ENCODE results near the gene C5orf46. TPM values are rescaled to one million over a fixed set of nuclear protein-coding genes. Genes with fewer than 3 reads are reported as not detected.
"Not testable (repeated sequence)": the region's sequence is repeated elsewhere in the genome, so short reads cannot be mapped to it uniquely, and the experiment has no call there.

C5orf46 gene
- 2.4 TPM for total RNA-seq
- long read RNA-seq: 0 reads

- DNase-seq (ENCODE audit: missing footprints): no peak
- intact Hi-C loops (cut with DNase I): no loop called here
- peak; percentile 26 for ATAC-seq
Observed at GRCh38 chr5:147906326-147907095, at the start of gene C5orf46. Gene C5orf46 (minus strand): TSS chr5:147906538. CDS start chr5:147906501, 37 bp downstream.

GRCh38 chr5:147954971-147955370 is 48.6 kb upstream of the C5orf46 start:
- DNase-seq (ENCODE audit: missing footprints): no peak
- intact Hi-C loops (cut with DNase I): loop anchor here (5.0 kb wide), 1 partner anchor 152 kb away; no protein-coding TSS in a partner anchor
- ATAC-seq: no peak

- no peak for ATAC-seq
- DNase-seq (ENCODE audit: missing footprints): no peak
- intact Hi-C loops (cut with DNase I): loop anchor here (2.0 to 5.0 kb wide), 2 partner anchors 157 to 781 kb away; no protein-coding TSS in a partner anchor
Observed at GRCh38 chr5:147949711-147950573, 43.6 kb upstream of the C5orf46 start.

DNA sequence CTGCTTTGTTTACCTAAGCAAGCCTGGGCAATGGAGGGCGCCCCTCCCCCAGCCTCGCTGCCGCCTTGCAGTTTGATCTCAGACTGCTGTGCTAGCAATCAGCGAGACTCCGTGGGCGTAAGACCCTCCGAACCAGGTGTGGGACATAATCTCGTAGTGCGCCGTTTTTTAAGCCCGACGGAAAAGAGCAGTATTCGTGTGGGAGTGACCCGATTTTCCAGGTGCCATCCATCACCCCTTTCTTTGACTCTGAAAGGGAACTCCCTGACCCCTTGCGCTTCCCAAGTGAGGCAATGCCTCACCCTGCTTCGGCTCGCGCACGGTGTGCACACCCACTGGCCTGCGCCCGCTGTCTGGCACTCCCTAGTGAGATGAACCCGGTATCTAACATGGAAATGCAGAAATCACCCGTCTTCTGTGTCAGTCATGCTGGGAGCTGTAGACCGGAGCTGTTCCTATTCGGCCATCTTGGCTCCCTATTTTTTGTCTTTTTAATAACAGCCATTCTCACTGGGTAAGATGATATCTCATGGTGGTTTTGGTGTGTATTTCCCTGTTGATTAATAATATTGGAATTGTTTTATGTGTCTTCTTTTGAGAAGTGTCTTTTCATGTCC is 40.4 kb upstream of the C5orf46 start:
- intact Hi-C loops (cut with DNase I); DNase-seq (ENCODE audit: missing footprints); ATAC-seq: not testable (repeated sequence)

DNA sequence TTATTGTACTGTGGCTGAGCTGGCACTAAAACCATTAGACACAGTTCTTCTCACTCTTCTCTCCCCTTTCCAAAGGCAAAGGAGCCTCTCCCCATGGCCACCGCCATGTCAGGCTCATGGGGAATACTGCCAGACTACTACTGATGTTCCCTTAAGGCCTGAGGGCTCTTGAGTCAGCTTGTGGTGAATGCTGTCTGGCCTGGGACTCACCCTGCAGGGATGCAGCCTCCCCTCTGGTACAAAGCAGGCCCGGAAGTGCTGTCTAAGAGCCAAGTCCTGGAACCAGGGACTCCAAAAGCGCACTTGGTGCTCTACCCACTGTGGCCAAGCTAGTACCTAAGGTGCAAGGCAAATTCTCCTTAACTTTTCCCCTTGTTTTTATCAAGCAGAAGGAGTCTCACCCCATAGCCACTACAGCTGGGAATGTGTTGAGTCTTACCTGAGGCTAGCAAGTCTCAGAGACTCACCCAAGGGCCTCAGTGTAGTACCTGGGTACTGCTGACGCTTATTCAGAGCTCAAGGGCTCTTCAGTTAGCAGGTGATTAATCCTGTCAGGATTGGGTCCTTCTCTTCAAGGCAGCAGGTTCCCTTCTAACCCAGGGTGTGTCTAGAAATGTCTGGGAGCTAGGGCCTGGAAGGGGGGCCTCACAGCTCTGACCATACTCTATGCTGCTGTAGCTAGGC is 33.2 kb upstream of the C5orf46 start:
- intact Hi-C loops (cut with DNase I): no loop called here
- DNase-seq (ENCODE audit: missing footprints) (no peak), ATAC-seq (no peak)

DNA sequence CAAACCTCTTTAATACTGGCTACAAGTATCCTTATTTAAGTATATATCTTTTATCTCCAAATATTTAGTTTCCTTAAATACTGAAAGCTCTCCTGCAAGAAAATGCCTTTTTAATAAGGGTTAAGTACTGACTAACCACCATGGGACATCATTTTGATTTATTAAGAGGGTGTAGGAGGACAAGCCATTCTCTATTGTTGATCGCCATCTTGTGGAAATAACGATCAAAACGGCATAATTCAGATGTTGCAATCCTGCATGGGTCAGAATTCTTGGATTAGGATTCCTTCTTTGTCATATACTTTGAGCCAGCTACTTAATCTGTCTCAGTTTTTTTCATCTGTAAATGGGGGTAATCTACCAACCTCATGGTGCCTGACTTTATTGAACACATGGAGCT is 28.7 kb upstream of the C5orf46 start:
- ATAC-seq: peak; percentile 73
- no peak for DNase-seq (ENCODE audit: missing footprints)
- intact Hi-C loops (cut with DNase I): loop anchor here (1.0 to 2.0 kb wide), 2 partner anchors 48 to 78 kb away; no protein-coding TSS in a partner anchor

DNA sequence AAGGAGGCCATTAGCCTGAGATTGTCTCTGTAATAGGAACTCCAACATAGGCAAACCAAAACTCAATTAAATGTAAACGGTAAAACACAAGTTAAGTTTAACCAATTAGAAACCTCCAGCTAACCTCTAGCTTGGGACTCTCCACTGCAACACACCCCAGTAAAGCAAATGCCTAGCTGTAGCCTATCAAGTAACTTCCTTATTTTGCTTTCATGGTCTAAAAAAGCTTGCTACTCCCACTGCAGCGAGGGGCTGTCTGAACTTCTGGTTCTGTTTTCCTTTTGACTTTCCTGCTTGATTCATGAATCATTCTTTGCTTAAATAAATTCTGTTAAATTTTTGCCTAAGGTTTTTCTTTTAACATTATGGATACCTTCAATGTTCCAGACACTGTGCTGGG is 24.4 kb upstream of the C5orf46 start:
- ATAC-seq (peak; percentile 37), DNase-seq (ENCODE audit: missing footprints) (no peak)
- intact Hi-C loops (cut with DNase I): no loop called here

GRCh38 chr5:147927901-147928300 is 21.6 kb upstream of the C5orf46 start:
- intact Hi-C loops (cut with DNase I): no loop called here
- ATAC-seq (no peak), DNase-seq (ENCODE audit: missing footprints) (no peak)

- intact Hi-C loops (cut with DNase I): no loop called here
- DNase-seq (ENCODE audit: missing footprints): no peak
- no peak for ATAC-seq
Observed at GRCh38 chr5:147925020-147925419, 18.7 kb upstream of the C5orf46 start.

GRCh38 chr5:147921136-147921535 is 14.8 kb upstream of the C5orf46 start:
- ATAC-seq (no peak), DNase-seq (ENCODE audit: missing footprints) (no peak)
- intact Hi-C loops (cut with DNase I): no loop called here

- DNase-seq (ENCODE audit: missing footprints) (no peak), ATAC-seq (no peak)
- intact Hi-C loops (cut with DNase I): no loop called here
Observed at GRCh38 chr5:147920420-147921030, 14.2 kb upstream of the C5orf46 start.

GRCh38 chr5:147918899-147919298 is 12.6 kb upstream of the C5orf46 start:
- ATAC-seq (no peak), DNase-seq (ENCODE audit: missing footprints) (no peak)
- intact Hi-C loops (cut with DNase I): no loop called here

DNA sequence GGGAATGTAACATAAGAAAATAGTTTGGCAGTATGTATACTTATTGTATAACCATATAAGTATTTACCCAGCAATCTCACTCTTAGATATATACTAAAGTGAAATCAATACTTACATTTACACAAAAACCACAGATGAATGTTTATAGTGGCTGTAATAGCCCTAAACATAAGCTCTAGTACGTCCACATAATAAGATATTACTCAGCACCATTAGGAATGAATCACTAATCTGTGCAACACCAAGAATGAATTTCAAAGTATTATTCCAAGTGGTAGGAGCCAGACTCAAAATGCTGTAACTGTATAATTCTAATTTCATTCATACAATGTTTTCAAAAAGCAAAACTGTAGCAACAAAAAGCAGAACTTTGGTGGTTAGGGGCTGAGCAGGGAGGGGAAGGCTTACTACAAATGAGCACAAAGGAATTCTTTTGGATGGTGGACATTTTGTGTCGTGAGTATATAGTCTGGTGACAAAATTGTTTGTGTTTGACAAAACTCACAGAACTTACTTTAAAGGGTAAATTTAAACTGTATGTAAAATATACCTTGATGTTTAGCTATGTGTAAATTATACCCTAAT is 11.9 kb upstream of the C5orf46 start:
- no peak for DNase-seq (ENCODE audit: missing footprints)
- intact Hi-C loops (cut with DNase I): no loop called here
- no peak for ATAC-seq

DNA sequence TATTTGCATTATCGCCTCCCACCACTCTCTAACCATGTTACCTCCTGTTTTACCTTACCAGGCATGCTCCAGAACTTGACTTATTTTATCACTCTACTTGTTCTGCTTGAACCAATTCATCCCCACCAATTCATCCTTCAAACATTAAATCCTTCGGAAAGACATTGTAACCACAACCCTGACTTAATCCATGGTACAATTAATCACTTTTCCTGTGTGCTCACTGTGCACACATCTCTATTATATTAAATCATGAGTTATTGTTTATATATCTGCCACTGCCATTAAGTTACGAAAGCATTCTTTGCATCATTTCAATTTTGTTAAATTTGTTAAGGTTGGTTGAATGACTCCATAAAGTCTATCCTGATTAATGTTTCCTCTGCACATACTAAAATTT is 7.4 kb upstream of the C5orf46 start:
- no peak for ATAC-seq
- no peak for DNase-seq (ENCODE audit: missing footprints)
- intact Hi-C loops (cut with DNase I): no loop called here

DNA sequence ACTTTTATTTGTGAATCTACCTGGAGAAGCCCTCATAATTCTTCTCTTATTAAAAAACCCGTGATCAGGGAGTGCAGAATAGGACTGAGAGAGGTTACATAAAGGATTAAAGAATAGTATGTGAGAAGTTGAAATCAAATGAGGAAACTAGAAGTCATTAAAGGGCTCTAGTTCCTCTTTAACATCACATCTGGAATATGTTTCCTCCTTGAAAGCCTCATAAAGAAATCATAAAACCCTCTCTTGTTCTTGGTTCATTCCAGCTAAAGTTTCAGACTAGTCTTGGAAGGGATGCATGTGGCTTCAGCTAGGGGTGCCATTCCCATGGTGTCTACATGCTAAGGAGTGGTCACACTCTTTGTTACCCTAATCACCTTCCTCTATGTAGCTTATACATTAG is 5.7 kb upstream of the C5orf46 start:
- ATAC-seq (no peak), DNase-seq (ENCODE audit: missing footprints) (no peak)
- intact Hi-C loops (cut with DNase I): no loop called here

DNA sequence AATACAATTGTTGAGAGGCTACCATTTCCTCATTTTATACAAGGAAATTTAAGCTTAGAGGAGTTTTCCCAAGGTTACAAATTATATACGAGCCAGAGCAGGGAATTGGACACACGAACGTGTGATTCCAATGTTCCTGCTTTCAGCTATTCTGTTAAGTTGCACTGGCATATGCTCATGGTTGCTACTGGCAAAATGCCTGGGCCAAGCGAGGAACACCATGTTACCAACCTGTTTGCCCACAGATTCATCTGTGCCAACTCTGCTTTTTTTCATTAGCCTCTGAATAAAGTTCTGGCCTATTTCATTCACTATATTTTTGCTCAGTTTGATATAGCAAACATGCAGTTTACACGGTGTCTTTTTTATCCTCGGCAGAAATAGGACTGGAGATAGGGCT is 5.1 kb upstream of the C5orf46 start:
- DNase-seq (ENCODE audit: missing footprints): no peak
- peak; percentile 87 for ATAC-seq
- intact Hi-C loops (cut with DNase I): no loop called here

- no peak for DNase-seq (ENCODE audit: missing footprints)
- intact Hi-C loops (cut with DNase I): no loop called here
- no peak for ATAC-seq
Observed at GRCh38 chr5:147904110-147904509, 2.2 kb downstream of the C5orf46 start.

DNA sequence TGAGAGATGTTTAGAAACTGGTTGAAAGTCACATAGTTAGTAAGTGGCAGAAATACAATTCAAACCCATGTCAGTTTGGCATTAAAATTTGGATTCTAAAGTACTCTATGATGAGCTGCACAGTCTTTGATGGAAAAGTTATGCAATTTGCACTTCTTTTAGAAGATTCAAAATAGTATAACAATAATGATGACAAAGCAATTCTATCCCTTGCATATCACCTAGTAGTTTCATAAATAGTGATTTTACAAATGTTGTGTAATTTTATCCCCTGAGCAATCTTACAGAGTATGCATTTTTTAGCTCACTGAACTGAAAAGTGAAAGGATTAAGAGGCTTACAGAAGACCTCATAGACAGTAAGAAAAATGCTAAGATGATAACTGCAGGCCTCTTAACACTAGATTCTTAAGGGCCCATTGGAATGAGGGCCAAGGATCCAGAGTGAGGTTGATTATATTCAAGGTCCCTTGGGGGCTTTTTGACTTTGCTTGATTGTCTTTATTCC is 3.7 kb downstream of the C5orf46 start:
- no peak for DNase-seq (ENCODE audit: missing footprints)
- no peak for ATAC-seq
- intact Hi-C loops (cut with DNase I): no loop called here
